Measurements from ENCODE around the gene IRGC.

IRGC gene

DNA sequence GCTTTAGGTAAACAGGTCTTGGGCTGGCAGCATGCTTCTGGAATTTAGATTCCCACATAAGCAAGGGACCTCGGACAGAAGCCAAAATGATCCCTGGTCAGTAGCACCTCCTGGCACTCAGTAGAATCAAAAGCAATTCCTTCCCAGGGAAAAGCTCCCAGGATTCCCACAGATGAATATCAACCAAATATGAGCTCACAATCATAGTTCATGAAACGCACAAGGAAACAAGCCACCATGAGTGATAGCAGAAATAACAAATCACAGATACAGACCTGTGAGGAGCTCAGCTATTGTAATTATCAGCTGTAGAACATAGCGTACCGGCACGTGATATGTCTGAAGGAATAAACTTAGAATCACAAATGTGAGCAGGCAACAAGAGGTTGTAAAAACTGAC is 24.1 kb upstream of the IRGC start:
- DNase-seq (ENCODE audit: low spot score): no peak

DNA sequence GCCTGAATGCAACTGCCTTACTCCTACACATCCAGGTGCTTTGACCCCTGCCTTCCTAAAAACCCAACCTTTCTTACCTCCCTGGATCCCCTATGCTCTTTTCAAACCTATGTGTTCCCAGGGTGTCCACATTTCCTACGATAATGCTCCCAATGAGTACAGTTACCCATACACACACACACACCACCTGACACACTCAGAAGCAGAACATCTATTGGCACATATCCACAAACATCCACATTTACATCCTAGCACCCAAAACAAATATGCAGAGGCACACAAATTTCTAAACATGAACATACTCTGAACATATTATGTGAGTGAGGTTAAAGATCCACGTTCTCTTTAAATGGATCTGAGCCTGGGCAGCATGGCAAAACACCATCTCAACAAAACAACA is 23.5 kb upstream of the IRGC start:
- no peak for DNase-seq (ENCODE audit: low spot score)

DNA sequence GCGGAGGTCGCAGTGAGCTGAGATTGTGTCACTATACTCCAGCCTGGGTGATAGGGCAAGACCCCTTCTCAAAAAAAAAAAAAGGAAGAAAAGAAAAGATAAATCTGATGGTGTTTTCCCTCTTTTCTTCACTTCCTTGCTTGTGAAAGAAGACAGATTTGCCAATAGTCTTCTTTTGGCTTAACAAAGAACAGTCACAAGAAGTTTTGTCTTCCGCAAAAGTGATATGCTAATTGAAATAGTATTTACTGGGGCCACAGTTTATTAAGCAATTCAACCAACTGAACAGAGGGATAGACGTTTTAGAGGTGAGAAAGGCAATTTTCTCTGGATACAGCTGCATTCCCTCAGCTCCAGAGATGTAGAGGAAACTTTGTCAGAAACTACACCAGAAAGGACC is 23.0 kb upstream of the IRGC start:
- DNase-seq (ENCODE audit: low spot score): no peak

DNA sequence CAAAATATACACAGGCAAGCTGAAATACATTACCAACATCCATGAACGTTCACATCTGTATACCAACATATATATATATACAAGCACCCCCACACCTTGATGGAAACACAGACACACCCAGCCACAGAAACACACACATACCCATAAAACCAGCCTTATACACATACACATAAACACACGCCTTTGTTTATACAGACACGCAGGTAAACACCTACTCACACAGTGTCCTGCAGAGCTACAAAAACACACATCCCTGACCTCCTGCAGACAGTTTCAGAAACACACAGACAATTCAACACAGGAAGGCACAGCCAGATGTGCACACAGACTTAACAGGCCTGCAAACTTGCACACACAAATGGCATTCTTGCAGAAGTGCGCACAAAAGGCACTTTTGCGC is 21.3 kb upstream of the IRGC start:
- no peak for DNase-seq (ENCODE audit: low spot score)

DNA sequence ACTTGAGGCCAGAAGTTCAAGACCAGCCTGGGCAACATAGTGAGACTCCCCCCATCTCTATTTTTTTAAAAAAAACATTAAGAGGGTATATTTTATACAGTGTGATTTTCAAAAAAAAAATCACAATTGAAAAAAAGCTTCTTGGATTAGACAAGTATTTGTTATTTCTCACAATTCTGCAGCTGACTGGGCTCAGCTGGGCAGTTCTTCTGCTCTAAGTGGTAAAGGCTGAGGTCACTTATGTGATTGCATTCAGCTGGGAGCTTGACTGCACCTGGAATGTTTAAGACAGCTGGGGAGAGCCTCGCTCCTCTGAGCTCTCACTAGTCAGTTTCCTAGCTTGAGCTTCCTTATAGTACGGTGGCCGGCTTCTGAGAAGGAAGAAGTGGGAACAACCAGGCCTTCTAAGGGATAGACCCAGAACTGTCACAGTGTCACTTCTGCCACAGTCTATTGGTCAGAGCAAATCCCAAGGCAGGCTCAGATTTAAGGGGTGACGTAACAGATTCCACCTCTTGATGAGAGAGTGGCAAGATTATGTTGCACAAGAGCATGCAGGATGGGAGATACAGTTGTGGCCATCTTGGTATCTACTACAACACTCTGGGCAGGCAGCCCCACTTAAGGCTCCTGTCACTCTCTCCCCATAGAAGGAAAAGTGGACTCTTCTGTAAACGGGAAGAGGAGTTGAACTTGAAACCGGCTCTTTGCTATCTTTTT is 19.7 kb upstream of the IRGC start:
- no peak for DNase-seq (ENCODE audit: low spot score)

DNA sequence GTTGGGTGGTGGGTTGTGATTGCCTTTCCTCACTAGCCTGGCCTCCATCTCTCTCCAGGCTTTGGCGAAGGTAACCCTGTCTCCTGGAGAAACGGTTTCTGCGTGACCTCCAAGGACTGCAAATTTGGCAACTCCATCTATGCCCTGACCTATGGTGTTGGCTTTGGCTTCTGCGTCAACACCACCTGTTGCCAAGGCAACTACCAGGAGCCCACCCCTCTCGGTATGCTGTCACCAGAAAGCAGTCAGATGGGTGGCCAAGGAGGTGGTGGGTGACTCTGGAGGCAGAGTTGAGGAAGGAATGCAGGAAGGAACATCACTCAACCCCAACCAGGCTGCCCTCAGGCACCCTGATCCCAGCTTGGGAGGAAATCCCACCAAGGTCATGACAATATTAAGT is 18.6 kb upstream of the IRGC start:
- no peak for DNase-seq (ENCODE audit: low spot score)

DNA sequence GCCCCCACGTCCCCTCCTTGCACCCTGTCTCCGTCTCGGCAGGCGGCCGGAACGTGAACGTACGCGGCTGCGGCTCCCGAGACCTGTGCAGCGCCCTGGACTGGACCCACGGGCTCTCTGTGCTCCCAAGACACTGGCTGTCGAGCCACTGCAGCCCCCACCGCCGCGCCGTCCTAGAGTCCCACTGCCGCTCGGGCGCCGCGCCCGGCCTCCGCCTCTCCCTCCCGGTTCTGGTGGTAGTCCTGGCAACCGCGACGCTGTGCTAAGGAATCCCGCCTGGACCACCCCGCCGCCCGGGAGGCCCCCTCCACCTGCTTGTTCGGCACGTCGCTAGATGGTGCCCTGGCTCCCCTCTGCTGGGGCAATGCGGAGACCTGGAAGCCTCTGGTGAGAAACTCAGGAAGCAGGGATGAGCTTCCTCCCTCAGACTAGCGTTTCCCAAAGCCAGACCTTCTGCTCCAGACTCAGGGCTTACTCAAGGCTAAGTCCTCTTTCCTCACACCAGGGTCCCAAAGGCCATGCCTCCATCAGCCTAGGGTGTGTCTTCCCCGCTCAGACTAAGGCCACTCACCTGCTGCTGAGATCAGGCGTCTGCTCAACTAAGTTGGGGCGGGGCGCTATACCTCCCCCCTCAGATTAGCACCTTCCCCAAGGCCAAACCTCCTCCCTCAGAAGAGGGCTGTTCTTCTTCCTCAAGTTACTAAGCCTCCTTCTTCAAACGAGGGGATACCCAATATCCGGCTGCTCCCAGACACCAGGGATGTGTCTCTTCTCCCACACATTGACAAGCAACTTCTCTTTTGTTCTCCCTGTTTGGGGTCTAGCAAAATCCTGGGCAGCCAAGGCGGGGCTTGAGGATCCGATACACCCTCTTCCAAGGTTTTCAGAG is 16.1 kb upstream of the IRGC start:
- no peak for DNase-seq (ENCODE audit: low spot score)

DNA sequence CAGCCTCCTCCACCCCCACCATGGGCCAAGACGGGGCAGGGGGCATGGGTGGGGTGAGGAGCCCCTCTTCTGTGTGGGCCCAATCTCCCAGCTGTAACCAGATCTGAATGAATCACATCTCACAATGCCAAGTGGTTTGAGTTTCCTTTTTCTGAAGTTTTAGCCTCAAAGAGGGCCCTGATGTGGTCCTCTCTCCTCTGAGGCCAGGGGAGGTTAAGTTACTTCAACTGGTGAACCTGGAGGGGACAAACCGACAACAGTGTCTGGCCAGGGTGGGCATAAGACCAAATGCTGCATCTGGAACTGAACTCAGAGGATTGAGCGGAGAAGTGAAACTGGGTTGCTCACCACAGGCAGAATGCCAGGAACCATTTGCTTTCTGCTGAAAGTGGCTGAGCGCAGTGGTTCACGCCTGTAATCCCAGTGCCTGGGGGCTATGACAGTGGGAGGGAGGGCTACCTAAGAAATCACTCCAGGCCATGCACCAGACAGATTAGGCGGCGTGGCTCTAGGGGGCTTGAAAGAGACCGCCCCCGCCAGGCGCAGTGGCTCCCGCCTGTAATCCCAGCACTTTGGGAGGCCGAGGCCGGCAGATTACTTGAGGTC is 15.4 kb upstream of the IRGC start:
- no peak for DNase-seq (ENCODE audit: low spot score)

DNA sequence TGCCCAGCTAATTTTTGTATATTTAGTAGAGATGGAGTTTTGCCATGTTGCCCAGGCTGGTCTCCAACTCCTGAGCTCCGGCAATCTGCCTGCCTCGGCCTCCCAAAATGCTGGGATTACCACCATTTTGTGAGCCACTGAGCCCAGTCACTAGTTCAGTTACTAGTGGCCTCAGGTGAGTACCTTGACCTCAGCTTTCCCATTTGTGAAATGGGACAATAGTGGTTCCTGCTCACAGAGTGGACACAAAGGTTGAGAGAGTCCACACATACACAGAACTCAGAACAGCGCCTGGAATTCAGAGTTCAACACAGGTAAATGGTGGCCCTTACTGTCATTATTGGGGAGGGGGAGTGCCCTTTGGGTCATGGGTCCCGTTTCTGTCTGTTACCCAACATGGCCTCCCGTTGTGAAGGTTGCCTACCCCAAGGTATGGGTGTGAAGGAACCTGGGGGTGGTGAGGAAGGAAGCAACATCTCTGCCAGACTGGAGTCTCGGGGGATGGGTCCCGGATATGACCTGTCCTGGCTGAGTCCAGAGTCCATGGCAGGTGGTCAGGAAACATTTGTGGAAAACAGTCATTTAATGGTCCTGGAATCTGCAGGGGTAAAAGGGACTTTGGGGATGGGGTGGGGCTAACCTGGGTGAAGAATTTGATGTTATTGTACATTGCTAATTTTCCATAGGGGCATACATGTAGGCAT is 11.7 kb upstream of the IRGC start:
- DNase-seq (ENCODE audit: low spot score): no peak

DNA sequence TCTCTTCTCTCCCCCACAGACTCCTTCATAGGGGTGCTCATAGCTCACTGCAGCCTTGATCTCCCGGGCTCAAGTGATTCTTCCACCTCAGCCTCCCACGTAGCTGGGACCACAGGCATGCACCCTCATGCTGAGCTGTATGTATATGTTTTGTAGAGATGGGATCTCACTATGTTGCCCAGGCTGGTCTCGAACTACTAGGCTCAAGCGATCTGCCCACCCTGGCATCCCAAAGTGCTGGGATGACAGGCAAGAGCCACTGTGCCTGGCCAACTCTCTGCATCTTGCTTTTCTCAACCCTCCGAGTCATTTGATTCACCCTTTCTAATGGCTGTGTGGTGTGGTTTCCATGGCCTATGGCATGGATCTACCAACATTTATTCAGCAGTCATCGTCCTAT is 10.1 kb upstream of the IRGC start:
- DNase-seq (ENCODE audit: low spot score): no peak

DNA sequence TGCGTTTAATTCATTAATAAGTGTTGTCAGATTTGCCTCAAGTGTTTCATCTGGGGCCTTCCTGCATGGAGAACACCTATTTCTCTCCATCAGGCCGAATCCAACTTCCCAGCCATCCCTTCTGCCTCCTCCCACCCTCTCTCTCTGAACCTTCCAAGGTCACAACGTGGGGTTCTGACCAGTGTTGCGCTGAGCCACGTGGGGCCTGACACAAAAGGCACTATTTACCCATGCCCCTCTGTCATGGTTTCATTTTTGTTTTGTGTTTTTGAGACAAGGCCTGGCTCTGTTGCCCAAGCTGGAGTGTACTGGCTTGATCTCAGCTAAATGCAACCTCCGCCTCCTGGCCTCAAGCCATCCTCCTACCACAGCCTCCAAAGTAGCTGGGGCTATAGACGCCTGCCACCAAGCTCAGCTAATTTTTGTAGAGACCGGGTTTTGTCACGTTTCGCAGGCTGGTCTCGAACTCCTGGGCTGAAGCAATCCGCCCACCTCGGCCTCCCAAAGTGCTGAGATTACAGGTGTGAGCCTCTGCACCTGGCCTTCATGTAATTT is 8.6 kb upstream of the IRGC start:
- DNase-seq (ENCODE audit: low spot score): no peak

DNA sequence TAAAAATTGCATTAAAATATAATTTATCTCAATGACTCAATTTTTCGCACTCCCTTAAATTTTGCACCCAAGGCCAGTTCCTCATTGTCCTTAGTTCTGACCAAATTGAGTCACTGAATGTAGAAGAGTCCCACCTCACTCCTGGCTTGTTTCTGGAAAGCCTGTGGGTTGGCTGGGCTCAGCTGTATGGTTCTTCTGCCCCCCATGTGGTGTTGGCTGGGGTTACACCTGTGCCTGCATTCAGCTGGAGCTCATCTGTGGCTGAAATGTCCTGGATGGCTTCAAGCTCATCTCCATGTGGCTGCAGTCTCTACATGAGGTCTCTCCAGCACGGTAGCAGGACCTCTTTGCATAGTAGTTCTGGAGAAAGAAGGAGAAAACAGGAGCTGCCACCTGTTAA is 7.2 kb upstream of the IRGC start:
- DNase-seq (ENCODE audit: low spot score): no peak

DNA sequence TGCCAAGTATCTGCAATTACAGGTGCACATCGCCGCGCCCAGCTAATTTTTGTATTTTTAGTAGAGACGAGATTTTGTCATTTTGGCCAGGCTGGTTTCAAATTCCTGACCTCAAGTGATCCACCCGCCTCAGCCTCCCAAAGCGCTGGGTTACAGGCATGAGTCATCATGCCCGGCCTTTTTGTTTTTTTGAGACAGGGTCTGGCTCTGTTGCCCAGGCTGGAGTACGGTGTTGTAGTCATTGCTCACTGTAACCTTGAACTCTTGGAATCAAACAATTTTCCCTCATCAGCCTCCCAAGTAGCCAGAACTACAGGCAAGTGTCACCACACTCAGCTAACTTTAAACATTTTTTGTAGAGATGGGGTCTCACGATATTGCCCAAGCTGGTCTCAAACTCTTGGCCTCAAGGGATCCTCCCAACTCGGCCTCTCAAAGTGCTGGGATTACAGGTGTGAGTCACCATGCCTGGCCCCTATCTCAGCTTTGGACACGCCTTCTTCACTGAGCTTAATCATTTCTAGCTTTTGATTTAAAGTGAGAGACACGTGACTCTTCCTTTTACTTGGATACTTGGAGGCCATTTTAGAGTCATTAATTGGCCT is 4.0 kb upstream of the IRGC start:
- no peak for DNase-seq (ENCODE audit: low spot score)

DNA sequence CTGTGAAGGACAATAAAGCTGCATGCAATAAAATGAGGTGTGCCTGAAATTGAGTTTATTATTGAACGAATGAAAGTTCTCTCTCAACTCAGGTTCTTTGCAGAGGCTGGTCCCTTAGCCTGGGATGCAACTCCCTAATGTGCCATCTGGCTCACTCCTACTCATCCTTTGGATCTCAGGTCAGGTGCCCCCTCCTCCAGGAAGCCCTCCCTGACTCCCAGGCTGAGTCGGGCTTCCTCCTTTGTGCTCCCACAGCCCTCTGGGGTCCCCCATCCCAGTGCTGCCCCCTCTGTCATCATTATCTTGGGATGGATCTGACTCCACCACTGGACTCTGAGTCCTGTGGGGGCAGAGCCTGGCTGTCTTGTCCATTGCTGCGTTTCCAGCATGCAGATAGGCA is 2.7 kb upstream of the IRGC start:
- no peak for DNase-seq (ENCODE audit: low spot score)

DNA sequence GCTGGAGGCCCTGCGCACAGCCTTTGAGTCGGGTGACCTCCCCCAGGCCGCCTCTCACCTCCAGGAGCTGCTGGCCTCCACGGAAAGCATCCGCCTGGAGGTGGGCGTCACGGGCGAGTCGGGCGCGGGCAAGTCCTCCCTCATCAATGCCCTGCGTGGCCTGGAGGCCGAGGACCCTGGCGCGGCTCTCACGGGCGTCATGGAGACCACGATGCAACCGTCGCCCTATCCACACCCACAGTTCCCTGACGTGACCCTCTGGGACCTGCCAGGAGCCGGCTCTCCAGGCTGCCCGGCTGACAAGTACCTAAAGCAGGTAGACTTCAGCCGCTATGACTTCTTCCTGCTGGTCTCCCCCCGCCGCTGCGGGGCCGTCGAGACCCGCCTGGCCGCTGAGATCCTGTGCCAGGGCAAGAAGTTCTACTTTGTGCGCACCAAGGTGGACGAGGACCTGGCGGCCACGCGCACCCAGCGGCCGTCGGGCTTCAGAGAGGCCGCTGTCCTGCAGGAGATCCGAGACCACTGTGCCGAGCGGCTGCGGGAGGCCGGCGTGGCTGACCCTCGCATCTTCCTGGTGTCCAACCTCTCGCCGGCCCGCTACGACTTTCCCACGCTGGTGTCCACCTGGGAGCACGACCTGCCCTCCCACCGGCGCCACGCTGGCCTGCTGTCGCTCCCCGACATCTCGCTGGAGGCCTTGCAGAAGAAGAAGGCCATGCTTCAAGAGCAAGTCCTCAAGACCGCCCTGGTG is 2.9 kb downstream of the IRGC start:
- no peak for DNase-seq (ENCODE audit: low spot score)

DNA sequence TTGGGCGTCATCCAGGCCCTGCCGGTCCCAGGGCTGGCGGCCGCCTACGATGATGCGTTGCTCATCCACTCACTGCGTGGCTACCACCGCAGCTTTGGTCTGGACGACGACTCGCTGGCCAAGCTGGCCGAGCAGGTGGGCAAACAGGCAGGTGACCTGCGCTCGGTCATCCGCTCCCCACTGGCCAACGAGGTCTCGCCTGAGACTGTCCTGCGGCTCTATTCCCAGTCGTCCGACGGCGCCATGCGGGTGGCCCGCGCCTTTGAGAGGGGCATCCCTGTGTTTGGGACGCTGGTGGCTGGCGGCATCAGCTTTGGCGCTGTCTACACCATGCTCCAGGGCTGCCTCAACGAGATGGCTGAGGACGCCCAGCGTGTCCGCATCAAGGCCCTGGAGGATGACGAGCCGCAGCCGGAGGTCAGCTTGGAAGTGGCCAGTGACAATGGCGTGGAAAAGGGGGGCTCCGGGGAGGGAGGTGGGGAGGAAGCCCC is 3.5 kb downstream of the IRGC start:
- DNase-seq (ENCODE audit: low spot score): no peak

DNA sequence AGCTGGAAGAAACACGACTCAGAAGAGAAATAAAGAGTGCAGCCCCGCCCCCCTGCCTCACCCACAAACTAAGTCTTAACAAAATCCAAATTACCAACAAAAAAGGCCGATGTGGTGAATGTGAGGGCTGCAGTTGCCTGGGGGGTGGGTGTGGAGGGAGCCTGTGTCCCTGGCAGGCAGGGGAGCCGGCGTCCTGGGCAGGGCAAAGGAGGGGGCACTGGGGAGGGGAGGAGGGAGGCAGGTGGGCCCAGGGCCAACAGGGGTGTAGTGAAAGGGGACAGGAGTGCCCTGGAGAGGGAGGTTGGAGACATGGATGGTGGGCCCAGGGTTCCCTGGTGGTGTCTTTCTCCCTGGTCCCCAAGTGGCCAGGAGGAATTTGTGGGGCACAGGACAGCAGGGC is 4.0 kb downstream of the IRGC start:
- DNase-seq (ENCODE audit: low spot score): no peak

DNA sequence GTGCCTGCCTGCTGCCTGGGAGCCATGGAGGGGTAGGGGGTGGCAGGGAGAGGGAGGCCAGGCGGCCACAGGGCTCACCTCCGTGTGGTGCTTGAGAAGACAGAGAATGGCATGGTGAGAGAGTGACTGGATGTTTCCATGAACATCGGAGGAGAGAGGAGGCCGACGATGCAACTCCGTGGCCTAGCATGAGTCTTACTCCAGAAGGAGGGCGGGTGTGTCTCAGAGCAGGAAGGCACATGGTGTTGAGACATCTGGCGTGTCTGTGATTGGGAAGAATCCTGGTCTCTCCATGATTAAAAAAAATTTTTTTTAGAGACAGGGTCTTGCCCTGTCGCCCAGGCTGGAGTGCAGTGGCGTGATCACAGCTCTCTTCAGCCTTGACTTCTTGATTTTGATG is 5.1 kb downstream of the IRGC start:
- no peak for DNase-seq (ENCODE audit: low spot score)

DNA sequence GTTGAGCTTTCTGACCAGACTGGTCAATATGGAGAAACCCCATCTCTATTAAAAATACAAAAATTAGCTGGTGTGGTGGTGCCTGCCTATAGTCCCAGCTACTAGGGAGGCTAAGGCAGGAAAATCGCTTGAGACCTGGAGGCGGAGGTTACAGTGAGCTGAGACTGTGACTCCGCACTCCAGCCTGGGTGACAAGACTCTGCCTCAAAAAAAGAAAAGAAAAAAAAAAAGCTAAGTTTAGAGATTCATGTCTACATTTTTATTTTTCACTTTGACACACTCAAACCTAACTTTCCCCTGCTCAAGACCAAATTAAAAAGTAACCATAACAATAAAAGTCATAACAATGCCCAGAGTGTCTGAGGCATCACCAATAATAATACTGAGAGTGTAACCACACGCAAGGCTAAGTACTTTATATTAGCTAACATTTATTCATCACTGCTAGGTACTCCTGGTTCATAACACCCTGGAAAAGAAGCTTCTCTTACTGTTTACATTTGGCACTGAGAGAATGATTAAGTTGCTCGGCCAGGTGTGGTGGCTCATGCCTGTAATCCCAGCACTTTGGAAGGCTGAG is 5.7 kb downstream of the IRGC start:
- DNase-seq (ENCODE audit: low spot score): no peak

DNA sequence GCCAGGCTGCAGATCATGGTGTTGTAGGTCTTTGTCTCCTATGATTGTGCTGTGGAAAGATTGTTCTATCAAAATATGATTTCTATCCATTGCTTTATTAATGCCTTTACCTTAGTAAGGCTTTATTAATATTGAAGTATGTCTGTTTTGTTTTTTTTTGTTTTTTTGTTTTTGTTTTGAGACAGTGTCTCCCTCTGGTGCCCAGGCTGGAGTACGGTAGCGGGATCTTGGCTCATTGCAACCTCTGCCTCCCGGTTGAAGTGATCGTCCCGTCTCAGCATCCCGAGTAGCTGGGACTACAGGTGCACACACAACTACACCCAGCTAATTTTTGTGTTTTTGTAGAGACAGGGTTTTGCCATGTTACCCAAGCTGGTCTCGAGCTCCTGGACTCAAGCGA is 7.7 kb downstream of the IRGC start:
- DNase-seq (ENCODE audit: low spot score): no peak

DNA sequence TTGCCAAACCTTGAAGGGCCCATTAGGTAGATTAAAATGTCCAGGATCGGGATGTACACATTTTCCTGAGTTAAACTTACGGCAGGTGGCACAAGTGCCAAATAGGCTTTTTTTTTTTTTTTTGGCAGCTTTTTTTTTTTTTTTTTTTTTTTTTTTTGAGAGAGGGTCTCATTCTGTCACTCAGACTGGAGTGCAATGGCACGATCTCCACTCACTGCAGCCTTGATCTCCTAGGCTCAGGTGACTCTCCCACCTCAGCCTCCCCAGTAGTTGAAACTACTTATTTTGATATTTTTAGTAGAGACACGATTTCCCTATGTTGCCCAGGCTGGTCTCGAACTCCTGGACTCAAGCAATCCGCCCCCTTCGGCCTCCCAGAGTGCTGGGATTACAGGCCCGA is 9.0 kb downstream of the IRGC start:
- DNase-seq (ENCODE audit: low spot score): no peak
